ENCODE measurements around the gene CCDC102B.

Gene CCDC102B

DNA sequence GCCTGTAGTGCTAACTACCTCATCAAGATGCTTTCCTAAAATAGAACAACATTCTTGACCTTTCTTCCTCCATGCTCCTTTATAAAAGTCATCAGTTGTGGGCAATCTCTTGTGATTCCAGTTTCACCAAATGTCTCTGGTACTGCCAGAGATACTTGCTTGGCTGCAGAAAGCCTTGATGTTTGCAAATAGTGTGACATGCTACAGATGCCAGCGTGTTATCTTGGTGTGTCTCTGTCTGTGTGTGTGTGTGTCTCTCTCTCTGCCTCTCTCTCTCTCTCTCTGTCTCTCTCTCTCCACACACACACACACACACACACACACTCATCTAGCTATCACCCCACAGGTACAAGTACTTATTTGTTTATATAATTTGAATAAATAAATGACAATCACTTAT lies 146.9 kb downstream of the CCDC102B start:
- CTCF ChIA-PET = interaction anchor here (0.6 kb wide), 1 partner anchor 1140 kb away, joined by 3 read pairs; no protein-coding TSS in a partner anchor
- H3K36me3 Mint-ChIP-seq = no peaks in the 10 kb centered on the region
- H3K4me1 Mint-ChIP-seq = no peaks in the 10 kb centered on the region
- no peaks in the 10 kb centered on the region for H3K9me3 Mint-ChIP-seq
- H3K27me3 Mint-ChIP-seq = no peaks in the 10 kb centered on the region
- H3K4me3 Mint-ChIP-seq = no peak overlapping the region
- no peak for DNase-seq
- no peak overlapping the region for H3K27ac Mint-ChIP-seq

DNA sequence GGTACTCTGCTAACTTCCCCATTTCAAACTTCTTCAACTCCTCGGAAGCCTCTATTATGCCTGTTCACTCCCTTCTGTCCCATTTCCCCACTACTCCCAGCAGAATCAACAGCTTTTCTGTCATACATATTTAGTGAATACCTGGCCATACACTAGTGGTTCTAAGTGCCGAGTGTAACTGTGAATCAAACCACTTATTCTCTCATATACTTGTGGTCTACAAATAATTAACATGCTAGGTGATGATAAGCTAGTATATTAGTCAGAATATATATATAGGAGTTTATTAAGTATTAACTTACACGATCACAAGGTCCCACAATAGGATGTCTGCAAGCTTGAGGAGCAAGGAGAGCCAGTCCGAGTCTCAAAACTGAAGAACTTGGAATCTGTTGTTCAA lies 150.7 kb downstream of the CCDC102B start:
- Mint-ChIP-seq H3K4me3 (no peak overlapping the region), H3K27me3 (no peaks in the 10 kb centered on the region), H3K36me3 (no peaks in the 10 kb centered on the region), H3K27ac (no peak overlapping the region), H3K4me1 (no peaks in the 10 kb centered on the region), H3K9me3 (no peaks in the 10 kb centered on the region)
- CTCF ChIA-PET = no interaction called here
- no peak for DNase-seq

DNA sequence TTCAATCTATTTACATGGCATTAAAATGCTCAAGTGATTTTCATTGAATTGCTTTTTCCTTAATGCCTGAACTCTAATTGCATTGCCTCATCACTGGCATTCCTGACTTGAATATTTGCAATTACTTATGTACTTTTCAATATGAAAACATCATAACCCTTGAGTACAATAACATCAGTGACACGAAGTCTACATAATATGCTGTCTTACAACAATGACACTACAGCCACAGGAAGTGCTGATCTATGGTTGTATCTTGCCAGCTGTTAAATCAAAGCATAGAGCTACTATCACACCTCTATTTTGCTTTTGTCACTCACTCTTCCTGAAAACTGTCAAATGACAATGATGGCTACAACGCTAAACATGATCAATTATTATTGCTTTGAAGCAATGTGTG lies 156.9 kb downstream of the CCDC102B start:
- Mint-ChIP-seq H3K4me1 (no peaks in the 10 kb centered on the region), H3K9me3 (no peaks in the 10 kb centered on the region), H3K4me3 (no peak overlapping the region), H3K27ac (no peak overlapping the region), H3K36me3 (no peaks in the 10 kb centered on the region), H3K27me3 (no peaks in the 10 kb centered on the region)
- DNase-seq = no peak
- CTCF ChIA-PET = no interaction called here

DNA sequence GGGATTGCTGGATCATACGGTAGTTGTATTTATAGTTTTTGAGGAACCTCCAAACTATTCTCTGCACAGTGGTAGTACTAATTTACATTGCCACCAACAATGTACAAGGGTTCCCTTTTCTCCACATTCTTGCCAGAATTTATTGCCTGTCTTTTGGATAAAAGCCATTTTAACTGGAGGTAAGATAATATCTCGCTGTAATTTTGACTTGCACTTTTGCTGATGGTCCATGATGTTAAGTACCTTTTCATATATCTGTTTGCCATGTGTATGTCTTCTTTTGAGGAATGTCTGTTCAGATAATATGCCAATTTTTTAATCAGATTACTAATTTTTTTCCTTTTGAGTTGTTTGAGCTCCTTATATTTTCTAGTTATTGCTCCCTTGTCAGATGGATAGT lies 158.8 kb downstream of the CCDC102B start:
- Mint-ChIP-seq H3K27me3 (no peaks in the 10 kb centered on the region), H3K9me3 (no peaks in the 10 kb centered on the region), H3K36me3 (no peaks in the 10 kb centered on the region), H3K27ac (no peak overlapping the region), H3K4me3 (no peak overlapping the region), H3K4me1 (no peaks in the 10 kb centered on the region)
- CTCF ChIA-PET = no interaction called here
- DNase-seq = no peak

DNA sequence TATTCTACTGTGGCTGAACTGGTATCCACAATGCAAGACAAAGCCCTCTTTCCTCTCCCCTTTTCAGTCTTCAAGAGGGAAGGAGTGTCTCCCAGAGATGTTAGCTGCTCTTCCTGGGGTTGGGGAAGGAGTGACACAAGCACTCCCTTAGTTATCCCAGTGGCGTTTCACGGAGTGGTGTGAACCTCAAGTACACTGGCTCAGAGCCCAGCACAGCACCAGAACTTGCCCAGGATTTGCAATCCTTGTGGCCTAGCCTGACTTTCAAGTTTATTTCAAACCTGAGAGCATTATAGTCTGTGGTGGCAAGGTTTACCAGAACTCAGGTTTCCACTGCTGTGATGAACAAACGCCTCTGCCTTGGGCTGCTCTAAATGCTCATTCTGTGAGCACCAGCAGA lies 162.5 kb downstream of the CCDC102B start:
- CTCF ChIA-PET = no interaction called here
- Mint-ChIP-seq H3K9me3 (no peaks in the 10 kb centered on the region), H3K4me1 (no peaks in the 10 kb centered on the region), H3K27me3 (no peaks in the 10 kb centered on the region), H3K36me3 (no peaks in the 10 kb centered on the region), H3K27ac (no peak overlapping the region), H3K4me3 (no peak overlapping the region)
- no peak for DNase-seq

DNA sequence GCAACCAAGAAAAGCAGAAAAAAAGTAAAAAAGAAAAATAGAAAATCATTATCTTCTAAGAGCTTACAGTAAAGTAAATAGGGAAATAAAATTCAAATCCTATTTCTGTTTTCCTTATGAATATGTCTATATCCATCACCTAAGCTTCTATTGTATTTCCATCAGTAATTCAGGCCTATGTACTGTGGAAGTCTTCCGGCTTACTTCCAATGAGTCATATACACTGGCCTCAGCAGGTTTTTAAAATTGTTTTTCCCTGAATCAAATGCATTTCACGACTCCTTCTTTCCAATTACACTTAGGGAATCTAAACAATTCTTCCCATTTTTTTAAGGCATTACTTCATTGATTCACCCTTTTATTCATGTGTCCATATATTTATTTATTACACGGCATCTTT lies 164.7 kb downstream of the CCDC102B start:
- H3K4me3 Mint-ChIP-seq = no peak overlapping the region
- CTCF ChIA-PET = no interaction called here
- H3K27ac Mint-ChIP-seq = no peak overlapping the region
- H3K4me1 Mint-ChIP-seq = no peaks in the 10 kb centered on the region
- H3K27me3 Mint-ChIP-seq = no peaks in the 10 kb centered on the region
- DNase-seq = no peak
- no peaks in the 10 kb centered on the region for H3K36me3 Mint-ChIP-seq
- no peaks in the 10 kb centered on the region for H3K9me3 Mint-ChIP-seq

DNA sequence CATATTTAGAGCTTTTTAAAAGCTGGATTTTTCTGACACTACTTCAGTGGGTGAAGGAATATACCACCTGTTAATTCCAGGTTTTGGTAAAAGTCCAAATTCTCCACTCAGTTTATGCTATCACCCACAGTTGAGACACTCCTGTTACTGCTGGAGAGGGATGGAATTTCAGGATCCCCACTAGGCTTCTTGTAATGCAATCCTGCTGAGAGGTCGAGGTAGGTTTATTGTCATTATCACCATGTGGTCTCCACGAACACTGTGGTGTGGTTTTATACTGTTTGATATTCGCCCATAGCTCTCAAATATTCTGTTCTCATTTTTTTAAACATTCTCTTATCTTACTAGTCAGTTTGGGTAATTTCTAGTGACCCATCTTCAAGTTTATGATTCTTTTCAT lies 167.9 kb downstream of the CCDC102B start:
- CTCF ChIA-PET = no interaction called here
- no peaks in the 10 kb centered on the region for H3K9me3 Mint-ChIP-seq
- H3K27ac Mint-ChIP-seq = no peak overlapping the region
- no peak overlapping the region for H3K4me3 Mint-ChIP-seq
- no peaks in the 10 kb centered on the region for H3K27me3 Mint-ChIP-seq
- H3K36me3 Mint-ChIP-seq = no peaks in the 10 kb centered on the region
- H3K4me1 Mint-ChIP-seq = no peaks in the 10 kb centered on the region
- DNase-seq = no peak

DNA sequence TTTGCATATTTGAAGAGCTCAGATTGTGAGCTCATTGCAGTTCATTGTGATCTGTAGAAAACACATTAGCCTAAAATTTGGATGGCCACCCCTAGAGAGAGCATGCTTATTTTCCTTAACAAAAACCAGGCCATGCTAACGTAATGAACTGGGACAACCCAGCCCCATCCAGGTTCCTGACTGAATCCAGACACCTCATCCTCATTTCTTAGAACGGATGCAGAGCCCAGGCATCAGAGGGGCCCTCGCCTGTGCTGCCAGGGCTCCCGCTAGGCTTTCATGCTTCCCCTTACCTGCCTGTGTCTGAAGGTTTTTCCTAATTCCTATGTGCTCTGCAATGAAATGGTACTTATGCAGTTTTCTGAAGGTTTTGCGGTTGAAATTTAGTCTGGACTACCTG lies 171.1 kb downstream of the CCDC102B start:
- no peaks in the 10 kb centered on the region for H3K9me3 Mint-ChIP-seq
- CTCF ChIA-PET = no interaction called here
- H3K4me3 Mint-ChIP-seq = no peak overlapping the region
- H3K27ac Mint-ChIP-seq = no peak overlapping the region
- no peaks in the 10 kb centered on the region for H3K4me1 Mint-ChIP-seq
- DNase-seq = no peak
- no peaks in the 10 kb centered on the region for H3K36me3 Mint-ChIP-seq
- no peaks in the 10 kb centered on the region for H3K27me3 Mint-ChIP-seq

DNA sequence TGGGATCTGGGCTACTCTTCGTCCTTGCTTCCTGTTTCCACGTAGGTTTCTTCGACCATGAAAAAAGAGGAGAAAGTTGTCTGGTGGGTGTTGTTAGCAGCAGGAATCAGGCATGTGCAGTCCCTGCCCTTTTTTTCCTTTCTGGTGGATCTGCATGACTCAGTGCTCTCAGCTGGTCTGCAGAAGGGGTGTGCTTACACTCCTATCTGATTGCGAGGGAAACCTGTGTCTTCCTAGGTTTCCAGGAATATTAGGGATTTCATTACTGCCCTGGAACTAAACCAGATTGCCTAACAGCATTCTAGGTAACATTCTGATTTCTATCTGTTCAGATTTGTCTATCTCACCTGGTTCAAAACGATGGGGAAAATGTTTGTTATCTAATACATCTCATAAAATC lies 174.3 kb downstream of the CCDC102B start:
- DNase-seq = no peak
- no peaks in the 10 kb centered on the region for H3K9me3 Mint-ChIP-seq
- no peaks in the 10 kb centered on the region for H3K36me3 Mint-ChIP-seq
- CTCF ChIA-PET = no interaction called here
- no peak overlapping the region for H3K4me3 Mint-ChIP-seq
- no peak overlapping the region for H3K27ac Mint-ChIP-seq
- H3K4me1 Mint-ChIP-seq = no peaks in the 10 kb centered on the region
- no peaks in the 10 kb centered on the region for H3K27me3 Mint-ChIP-seq

DNA sequence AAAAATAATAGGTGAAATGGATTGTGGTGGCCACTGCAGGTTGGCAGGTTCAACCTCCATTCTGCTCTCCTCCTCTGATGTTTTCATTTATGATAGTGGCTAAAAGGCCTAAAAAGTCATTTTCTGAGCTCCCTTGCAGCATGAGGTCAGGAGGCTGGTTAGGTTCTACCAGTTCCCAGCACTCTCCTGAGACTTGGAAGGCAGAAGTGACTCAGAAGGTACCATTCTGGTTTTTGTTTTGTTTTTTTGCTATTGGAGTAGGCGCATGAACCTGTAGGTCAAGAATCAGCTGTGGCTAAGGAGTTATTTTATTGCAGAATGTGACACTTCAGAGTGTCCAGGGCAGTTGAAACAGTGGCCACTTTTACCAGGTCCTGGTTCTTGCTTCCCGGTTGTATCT lies 181.9 kb downstream of the CCDC102B start:
- CTCF ChIA-PET = no interaction called here
- Mint-ChIP-seq H3K9me3 (no peaks in the 10 kb centered on the region), H3K27ac (no peak overlapping the region), H3K36me3 (no peaks in the 10 kb centered on the region), H3K4me3 (no peak overlapping the region), H3K4me1 (no peaks in the 10 kb centered on the region), H3K27me3 (no peaks in the 10 kb centered on the region)
- no peak for DNase-seq

DNA sequence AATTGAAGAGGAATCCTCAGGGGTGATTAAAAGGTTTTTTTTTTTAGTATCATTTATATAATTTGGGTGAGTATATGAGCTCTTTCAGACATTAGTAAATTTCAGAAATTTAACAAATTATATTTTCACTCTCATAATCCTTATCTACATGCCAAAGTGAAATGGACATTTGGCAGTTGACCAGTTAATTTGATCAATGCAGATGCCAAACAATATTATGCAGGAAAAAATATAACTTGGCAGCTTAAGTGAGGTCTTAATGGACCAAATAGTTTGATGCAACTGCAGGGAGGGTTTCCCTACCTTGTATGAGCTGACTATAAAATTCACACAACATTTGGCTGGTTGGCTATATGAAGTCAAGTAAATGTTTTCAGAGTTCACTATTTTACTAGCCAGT lies 185.2 kb downstream of the CCDC102B start:
- DNase-seq = no peak
- H3K4me3 Mint-ChIP-seq = no peak overlapping the region

DNA sequence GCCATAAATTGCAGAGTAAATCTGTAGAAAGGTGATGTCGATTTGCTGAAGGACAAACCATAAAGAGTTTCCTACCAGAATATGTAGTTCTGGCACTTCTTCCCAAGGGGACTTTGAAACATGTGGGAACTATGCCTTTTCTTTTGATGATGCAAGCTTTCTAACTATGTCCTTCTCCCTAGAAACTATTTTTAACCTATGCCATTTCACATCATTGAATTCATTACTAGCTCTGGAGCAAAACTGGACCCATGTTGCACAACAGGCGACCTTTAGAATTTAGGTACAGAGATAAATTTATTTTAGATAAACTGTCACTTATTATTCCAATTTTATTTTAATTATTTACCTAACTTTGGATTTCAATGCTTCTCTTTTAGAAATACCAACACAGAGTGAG lies 186.5 kb downstream of the CCDC102B start:
- no peak for DNase-seq
- Mint-ChIP-seq H3K27ac (no peak overlapping the region), H3K9me3 (no peaks in the 10 kb centered on the region), H3K4me1 (no peaks in the 10 kb centered on the region), H3K36me3 (no peaks in the 10 kb centered on the region), H3K4me3 (no peak overlapping the region), H3K27me3 (no peaks in the 10 kb centered on the region)
- CTCF ChIA-PET = no interaction called here

More for the DNA sequence above, 185.2 kb downstream of the CCDC102B start:
- H3K4me1 Mint-ChIP-seq = no peaks in the 10 kb centered on the region
- no peaks in the 10 kb centered on the region for H3K27me3 Mint-ChIP-seq
- no peaks in the 10 kb centered on the region for H3K9me3 Mint-ChIP-seq
- H3K36me3 Mint-ChIP-seq = no peaks in the 10 kb centered on the region
- CTCF ChIA-PET = no interaction called here
- no peak overlapping the region for H3K27ac Mint-ChIP-seq

DNA sequence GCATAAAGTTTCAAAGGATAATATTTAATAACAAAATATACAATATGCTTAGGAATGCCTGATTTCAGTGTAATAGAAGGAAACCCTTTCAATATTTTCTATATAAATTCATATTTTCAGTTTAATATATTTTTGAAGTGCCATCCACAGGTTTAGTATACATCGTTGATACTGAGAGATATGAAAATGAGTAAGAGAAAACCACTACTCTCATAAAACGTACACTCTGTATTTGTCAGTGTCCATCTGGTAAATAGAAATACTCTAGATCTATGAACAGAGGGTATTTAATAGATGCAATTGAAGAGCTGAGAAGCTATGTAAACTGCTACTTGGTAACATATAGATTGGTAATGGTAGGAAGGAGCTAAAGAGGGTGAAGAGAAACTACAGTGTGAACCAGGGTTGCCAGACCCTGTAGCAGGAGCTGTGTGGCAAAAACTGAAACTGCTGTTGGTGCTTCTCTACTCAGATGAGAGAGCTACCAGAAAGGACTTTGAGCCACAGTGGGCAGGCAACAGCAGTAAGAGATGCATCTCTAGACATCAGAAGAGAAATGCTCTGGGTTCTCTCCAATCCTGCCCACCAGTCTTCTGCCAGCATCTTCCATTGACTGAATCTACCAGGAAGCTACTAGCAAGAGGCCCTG lies 187.4 kb downstream of the CCDC102B start:
- Mint-ChIP-seq H3K36me3 (no peaks in the 10 kb centered on the region), H3K27me3 (no peaks in the 10 kb centered on the region), H3K9me3 (no peaks in the 10 kb centered on the region)

DNA sequence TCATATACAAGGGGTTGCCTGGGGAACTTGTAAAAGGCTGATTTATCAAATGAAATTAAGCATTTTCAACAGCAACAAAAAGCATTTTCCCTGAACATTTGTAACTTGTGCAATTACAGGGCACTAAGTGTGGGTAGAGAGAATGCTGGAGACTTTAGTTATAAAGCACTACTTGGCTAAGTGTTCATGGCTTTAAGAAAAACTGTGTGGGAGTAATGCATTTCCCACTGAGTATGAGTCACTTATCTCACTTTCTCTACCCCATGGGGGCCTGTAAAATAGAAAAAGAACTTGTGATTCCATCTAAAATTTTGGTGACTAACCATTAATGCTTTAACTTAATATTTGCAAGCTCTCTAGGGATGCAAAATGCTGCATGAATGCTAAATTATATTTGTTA lies 193.4 kb downstream of the CCDC102B start:
- H3K36me3 Mint-ChIP-seq = no peaks in the 10 kb centered on the region
- no peaks in the 10 kb centered on the region for H3K4me1 Mint-ChIP-seq
- no peak overlapping the region for H3K4me3 Mint-ChIP-seq
- CTCF ChIA-PET = no interaction called here
- H3K27ac Mint-ChIP-seq = no peak overlapping the region
- no peak for DNase-seq
- no peaks in the 10 kb centered on the region for H3K27me3 Mint-ChIP-seq
- H3K9me3 Mint-ChIP-seq = peaks cover 2% of the 10 kb centered on the region

More for the DNA sequence above, 187.4 kb downstream of the CCDC102B start:
- no peak for DNase-seq
- no peaks in the 10 kb centered on the region for H3K4me1 Mint-ChIP-seq
- H3K27ac Mint-ChIP-seq = no peak overlapping the region
- CTCF ChIA-PET = no interaction called here
- H3K4me3 Mint-ChIP-seq = no peak overlapping the region

DNA sequence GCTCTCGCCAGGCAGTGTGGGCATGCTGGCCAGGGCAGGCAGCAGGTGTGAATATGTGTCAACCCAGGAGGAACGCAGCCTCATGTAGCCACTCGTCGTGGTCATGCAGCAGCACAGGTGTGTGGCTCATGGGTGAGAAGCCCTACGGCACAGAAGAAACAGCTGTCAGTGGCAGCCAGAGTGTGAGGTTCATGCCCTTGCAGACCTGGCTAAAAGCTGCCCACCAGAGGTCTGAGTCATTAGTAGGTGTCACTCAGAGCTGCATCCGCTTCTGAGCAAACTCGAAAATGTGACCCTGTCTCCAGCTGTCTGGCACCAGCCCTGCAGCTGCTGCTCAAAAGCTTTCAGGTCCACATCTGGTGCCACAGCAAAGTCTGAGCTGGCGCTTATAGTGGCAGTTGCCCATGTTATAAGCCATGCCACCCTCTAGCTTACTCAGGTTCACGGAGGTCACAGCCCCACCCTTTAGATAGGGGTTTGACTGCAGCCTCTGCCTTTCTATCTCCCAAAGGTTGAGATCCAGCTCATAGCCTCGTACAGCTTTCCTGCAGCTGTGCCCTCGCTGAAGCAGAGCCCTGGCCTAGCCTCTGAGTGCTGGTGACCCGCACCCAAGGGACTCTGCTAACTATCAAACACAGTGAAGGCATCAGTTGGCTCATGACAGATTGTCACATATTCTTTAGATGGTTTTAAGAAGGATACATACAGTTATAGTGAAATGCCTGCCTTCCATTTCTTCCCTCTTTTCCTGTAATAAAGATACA lies 195.0 kb downstream of the CCDC102B start:
- Mint-ChIP-seq H3K27ac (no peak overlapping the region), H3K9me3 (peaks cover 2% of the 10 kb centered on the region), H3K27me3 (no peaks in the 10 kb centered on the region), H3K4me3 (no peak overlapping the region), H3K4me1 (no peaks in the 10 kb centered on the region), H3K36me3 (no peaks in the 10 kb centered on the region)
- no peak for DNase-seq
- CTCF ChIA-PET = no interaction called here
